H9 (cell line): ENCODE data around the gene ROR1. TPM values are rescaled to one million over a fixed set of nuclear protein-coding genes. Genes with fewer than 3 reads are reported as not detected.

ENCODE experiments used
- DNase-seq: peaks from one replicate; pipeline ENCODE4 v3.0.0-alpha.2; 2017
- H2AFZ ChIP-seq: one replicate; pipeline ENCODE4 v1.6.1; 2013; ENCODE audit warnings: mild to moderate bottlenecking, low read length, control low read depth, moderate library complexity
- H2AK5ac ChIP-seq: 2 replicates; pipeline ENCODE4 v1.6.1; 2013; ENCODE audit warnings: low read length, control low read depth, mixed read lengths; ENCODE audit not compliant: insufficient read length
- H2BK120ac ChIP-seq: one replicate; pipeline ENCODE4 v1.6.1; 2013; ENCODE audit warnings: low read depth, mild to moderate bottlenecking, low read length, control low read depth, inconsistent platforms; ENCODE audit not compliant: poor library complexity, severe bottlenecking
- H2BK12ac ChIP-seq: 2 replicates; pipeline ENCODE4 v1.6.1; 2013; ENCODE audit warnings: low read length, control low read depth, mixed read lengths, low read depth; ENCODE audit not compliant: insufficient read length
- H2BK15ac ChIP-seq: 2 replicates; pipeline ENCODE4 v1.6.1; 2013; ENCODE audit warnings: low read depth, low read length, control low read depth
- H2BK20ac ChIP-seq: one replicate; pipeline ENCODE4 v1.6.1; 2013; ENCODE audit warnings: low read depth, mild to moderate bottlenecking, low read length, control low read depth, inconsistent platforms; ENCODE audit not compliant: poor library complexity, severe bottlenecking
- H2BK5ac ChIP-seq: 2 replicates; pipeline ENCODE4 v1.6.1; 2013; ENCODE audit warnings: low read length, control low read depth, mixed read lengths; ENCODE audit not compliant: insufficient read length
- H3K14ac ChIP-seq: 2 replicates; pipeline ENCODE4 v1.6.1; 2013; ENCODE audit warnings: low read length, control low read depth; ENCODE audit not compliant: insufficient read depth
- H3K18ac ChIP-seq: 2 replicates; pipeline ENCODE4 v1.6.1; 2013; ENCODE audit warnings: low read depth, mild to moderate bottlenecking, mixed read lengths, low read length, control low read depth; ENCODE audit not compliant: insufficient read length
- H3K23ac ChIP-seq: 2 replicates; pipeline ENCODE4 v1.6.1; 2013; ENCODE audit warnings: low read length, control low read depth, mixed read lengths, low read depth; ENCODE audit not compliant: insufficient read length
- H3K23me2 ChIP-seq: 2 replicates; pipeline ENCODE4 v1.6.1; 2013; ENCODE audit warnings: low read depth, mild to moderate bottlenecking, mixed read lengths, low read length, control low read depth; ENCODE audit not compliant: insufficient read length, poor library complexity, severe bottlenecking
- H3K27ac ChIP-seq: 2 replicates; pipeline ENCODE4 v1.5.1; 2013; ENCODE audit warnings: low read length, control low read depth, mixed read lengths, low read depth; ENCODE audit not compliant: insufficient read length
- H3K27me3 ChIP-seq: 2 replicates; pipeline ENCODE4 v1.6.1; 2013; ENCODE audit warnings: low read length, control low read depth, inconsistent platforms; ENCODE audit not compliant: insufficient read depth
- H3K4ac ChIP-seq: 2 replicates; pipeline ENCODE4 v1.6.1; 2013; ENCODE audit warnings: low read depth, mild to moderate bottlenecking, control low read depth, inconsistent platforms, low read length, moderate library complexity
- H3K4me1 ChIP-seq: 2 replicates; pipeline ENCODE4 v1.6.1; 2013; ENCODE audit warnings: low read length, control low read depth, inconsistent platforms; ENCODE audit not compliant: insufficient read depth
- H3K4me2 ChIP-seq: 2 replicates; pipeline ENCODE4 v1.6.1; 2013; ENCODE audit warnings: low read length, control low read depth, mixed read lengths; ENCODE audit not compliant: insufficient read length, insufficient read depth
- H3K56ac ChIP-seq: 2 replicates; pipeline ENCODE4 v1.6.1; 2013; ENCODE audit warnings: low read depth, mild to moderate bottlenecking, mixed read lengths, low read length, control low read depth; ENCODE audit not compliant: insufficient read length
- H3K79me1 ChIP-seq: 2 replicates; pipeline ENCODE4 v1.6.1; 2013; ENCODE audit warnings: low read depth, mild to moderate bottlenecking, moderate library complexity, low read length, control low read depth, inconsistent platforms; ENCODE audit not compliant: insufficient read depth, poor library complexity, severe bottlenecking
- H3K79me2 ChIP-seq: 2 replicates; pipeline ENCODE4 v1.6.1; 2013; ENCODE audit warnings: low read length, control low read depth, inconsistent platforms; ENCODE audit not compliant: insufficient read depth
- H3K9ac ChIP-seq: 2 replicates; pipeline ENCODE4 v1.6.1; 2013; ENCODE audit warnings: low read length, control low read depth, mixed read lengths; ENCODE audit not compliant: insufficient read length; ENCODE audit errors: extremely low read depth
- H3K9me3 ChIP-seq: one replicate; pipeline ENCODE4 v1.6.1; 2013; ENCODE audit warnings: low read depth, low read length, inconsistent platforms; ENCODE audit not compliant: control insufficient read depth
- H3T11ph ChIP-seq: one replicate; pipeline ENCODE4 v1.6.1; 2013; ENCODE audit warnings: mild to moderate bottlenecking, low read length, control low read depth, inconsistent platforms
- H4K20me1 ChIP-seq: one replicate; pipeline ENCODE4 v1.6.1; 2013; ENCODE audit not compliant: control insufficient read depth, insufficient read length, insufficient read depth
- H4K5ac ChIP-seq: 2 replicates; pipeline ENCODE4 v1.6.1; 2013; ENCODE audit warnings: low read depth, mild to moderate bottlenecking, mixed read lengths, low read length, control low read depth; ENCODE audit not compliant: insufficient read length
- H4K8ac ChIP-seq: replicated peaks from 2 replicates; pipeline ENCODE4 v1.6.1; 2013; ENCODE audit warnings: low read length, control low read depth, mixed read lengths, low read depth; ENCODE audit not compliant: insufficient read length
- H4K91ac ChIP-seq: 2 replicates; pipeline ENCODE4 v1.6.1; 2013; ENCODE audit warnings: low read depth, mild to moderate bottlenecking, moderate library complexity, mixed read lengths, low read length, control low read depth; ENCODE audit not compliant: insufficient read length
- H3K27ac Mint-ChIP-seq, 3 experiments: 2 replicates in 2 of 3; 3 replicates in 1 of 3; pipeline ENCODE4 v1.8.0; 2020 to 2021; ENCODE audit warnings: mixed read lengths in 3 of 3, mild to moderate bottlenecking in 1 of 3, moderate library complexity in 1 of 3
- H3K27me3 Mint-ChIP-seq: 2 replicates; pipeline ENCODE4 v1.8.0; 2021; ENCODE audit warnings: low read depth, mild to moderate bottlenecking, moderate library complexity, mixed read lengths
- H3K36me3 Mint-ChIP-seq, 3 experiments: 2 replicates in 2 of 3; 3 replicates in 1 of 3; pipeline ENCODE4 v1.8.0; 2020 to 2021; ENCODE audit warnings: low read depth in 3 of 3, mixed read lengths in 3 of 3; ENCODE audit not compliant: insufficient read depth in 1 of 3
- H3K4me1 Mint-ChIP-seq, 2 experiments: 2 replicates each; pipeline ENCODE4 v1.8.0; 2020; ENCODE audit warnings: mixed read lengths in 2 of 2
- H3K4me3 Mint-ChIP-seq, 2 experiments: 2 replicates in 1 of 2; 3 replicates in 1 of 2; pipeline ENCODE4 v1.8.0; 2020 to 2021; ENCODE audit warnings: mild to moderate bottlenecking in 2 of 2, mixed read lengths in 2 of 2, moderate library complexity in 1 of 2
- H3K9me3 Mint-ChIP-seq, 2 experiments: 2 replicates in 1 of 2; 3 replicates in 1 of 2; pipeline ENCODE4 v1.8.0; 2020; ENCODE audit warnings: mild to moderate bottlenecking in 2 of 2, mixed read lengths in 2 of 2, moderate library complexity in 1 of 2
- WGBS: extraction: QIAGEN DNeasy Blood & Tissue Kit; methylation state at CpG from one replicate; pipeline ENCODE4 v1.1.7; 2013; ENCODE audit warnings: missing lambda C conversion rate, low lambda C conversion rate, mixed read lengths; ENCODE audit not compliant: insufficient read length; ENCODE audit errors: extremely low coverage; 5-methylcytosine and 5-hydroxymethylcytosine counted together
- total RNA-seq: library from RNA; stranded (reverse); gene quantifications from 2 replicates; pipeline ENCODE4 v1.2.1, GENCODE V29; 2021
- TF ChIP-seq, protein P1 (sequence below): fragments of 200-600 bp; sonication (generic); conservative IDR thresholded peaks from 3 replicates; pipeline ENCODE4 v1.8.0; 2021; ENCODE audit warnings: antibody characterized with exemption, mild to moderate bottlenecking

ROR1 gene
- total RNA-seq, 1 experiment from 2014 or later = 75.9 TPM

DNA sequence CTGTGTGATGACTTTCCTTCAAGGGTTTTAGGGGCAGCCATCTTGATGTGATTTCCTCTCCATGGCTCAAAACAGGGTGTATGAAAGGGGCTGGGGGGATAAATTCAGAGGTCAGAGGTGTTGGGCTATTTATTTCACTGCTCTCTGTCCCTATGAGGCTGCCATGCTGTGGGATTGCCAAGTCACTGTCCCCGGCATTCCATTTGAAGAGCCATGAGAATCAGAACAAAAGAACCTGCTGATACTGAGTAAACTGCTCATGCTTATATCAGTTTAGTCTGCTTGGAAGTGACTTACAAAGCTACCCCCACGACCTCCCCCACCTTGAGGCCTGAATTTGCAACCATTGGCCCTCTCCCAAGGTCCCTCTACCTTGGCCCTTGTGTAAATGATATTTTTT lies 357.3 kb downstream of the ROR1 start:
- Histone ChIP-seq H2BK5ac (no peak overlapping the region), H4K20me1 (no peaks in the 10 kb centered on the region), H3K4me1 (peaks cover 8% of the 10 kb centered on the region; the same call in 1 of the 2 replicates), H2AFZ (no peak overlapping the region), H3K14ac (no peak overlapping the region), H3K27ac (no peak overlapping the region), H4K5ac (no peak overlapping the region), H4K8ac (no peak overlapping the region), H3K4ac (no peak overlapping the region), H4K91ac (no peak overlapping the region), H3K56ac (no peak overlapping the region), H3K23ac (no peak overlapping the region), H3K27me3 (no peaks in the 10 kb centered on the region), H3K4me2 (no peak overlapping the region), H2BK120ac (no peak overlapping the region), H3T11ph (no peak overlapping the region), H3K9ac (no peak overlapping the region), H3K79me2 (no peaks in the 10 kb centered on the region), H2AK5ac (no peak overlapping the region), H3K79me1 (no peaks in the 10 kb centered on the region), H2BK12ac (no peak overlapping the region), H3K18ac (no peak overlapping the region), H2BK20ac (no peak overlapping the region), H3K9me3 (no peaks in the 10 kb centered on the region), H3K23me2 (no peaks in the 10 kb centered on the region), H2BK15ac (no peak overlapping the region)
- peak overlapping the region; percentile 10 to 59 (median 26); a peak in 3 of 7 replicates for H3K27ac Mint-ChIP-seq
- peaks cover 15 to 21% of the 10 kb centered on the region in 2 experiments for H3K4me1 Mint-ChIP-seq
- H3K36me3 Mint-ChIP-seq = no peaks in the 10 kb centered on the region
- TF ChIP-seq, protein P1, sequence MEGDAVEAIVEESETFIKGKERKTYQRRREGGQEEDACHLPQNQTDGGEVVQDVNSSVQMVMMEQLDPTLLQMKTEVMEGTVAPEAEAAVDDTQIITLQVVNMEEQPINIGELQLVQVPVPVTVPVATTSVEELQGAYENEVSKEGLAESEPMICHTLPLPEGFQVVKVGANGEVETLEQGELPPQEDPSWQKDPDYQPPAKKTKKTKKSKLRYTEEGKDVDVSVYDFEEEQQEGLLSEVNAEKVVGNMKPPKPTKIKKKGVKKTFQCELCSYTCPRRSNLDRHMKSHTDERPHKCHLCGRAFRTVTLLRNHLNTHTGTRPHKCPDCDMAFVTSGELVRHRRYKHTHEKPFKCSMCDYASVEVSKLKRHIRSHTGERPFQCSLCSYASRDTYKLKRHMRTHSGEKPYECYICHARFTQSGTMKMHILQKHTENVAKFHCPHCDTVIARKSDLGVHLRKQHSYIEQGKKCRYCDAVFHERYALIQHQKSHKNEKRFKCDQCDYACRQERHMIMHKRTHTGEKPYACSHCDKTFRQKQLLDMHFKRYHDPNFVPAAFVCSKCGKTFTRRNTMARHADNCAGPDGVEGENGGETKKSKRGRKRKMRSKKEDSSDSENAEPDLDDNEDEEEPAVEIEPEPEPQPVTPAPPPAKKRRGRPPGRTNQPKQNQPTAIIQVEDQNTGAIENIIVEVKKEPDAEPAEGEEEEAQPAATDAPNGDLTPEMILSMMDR = no peak
- no peaks in the 10 kb centered on the region for H3K27me3 Mint-ChIP-seq
- no peak overlapping the region for H3K4me3 Mint-ChIP-seq
- no peaks in the 10 kb centered on the region for H3K9me3 Mint-ChIP-seq
- no CpG with 5 or more reads among the region's 2 CpGs for WGBS
- DNase-seq = no peak
